NCI-H748 (cell line): ENCODE data around the gene GLTPD2.

ENCODE experiments used
- DNase-seq: peaks from one replicate; lab custom pipeline; 2025; ENCODE audit not compliant: unreplicated experiment; lab: John Stamatoyannopoulos, UW

The GLTPD2 gene

DNA sequence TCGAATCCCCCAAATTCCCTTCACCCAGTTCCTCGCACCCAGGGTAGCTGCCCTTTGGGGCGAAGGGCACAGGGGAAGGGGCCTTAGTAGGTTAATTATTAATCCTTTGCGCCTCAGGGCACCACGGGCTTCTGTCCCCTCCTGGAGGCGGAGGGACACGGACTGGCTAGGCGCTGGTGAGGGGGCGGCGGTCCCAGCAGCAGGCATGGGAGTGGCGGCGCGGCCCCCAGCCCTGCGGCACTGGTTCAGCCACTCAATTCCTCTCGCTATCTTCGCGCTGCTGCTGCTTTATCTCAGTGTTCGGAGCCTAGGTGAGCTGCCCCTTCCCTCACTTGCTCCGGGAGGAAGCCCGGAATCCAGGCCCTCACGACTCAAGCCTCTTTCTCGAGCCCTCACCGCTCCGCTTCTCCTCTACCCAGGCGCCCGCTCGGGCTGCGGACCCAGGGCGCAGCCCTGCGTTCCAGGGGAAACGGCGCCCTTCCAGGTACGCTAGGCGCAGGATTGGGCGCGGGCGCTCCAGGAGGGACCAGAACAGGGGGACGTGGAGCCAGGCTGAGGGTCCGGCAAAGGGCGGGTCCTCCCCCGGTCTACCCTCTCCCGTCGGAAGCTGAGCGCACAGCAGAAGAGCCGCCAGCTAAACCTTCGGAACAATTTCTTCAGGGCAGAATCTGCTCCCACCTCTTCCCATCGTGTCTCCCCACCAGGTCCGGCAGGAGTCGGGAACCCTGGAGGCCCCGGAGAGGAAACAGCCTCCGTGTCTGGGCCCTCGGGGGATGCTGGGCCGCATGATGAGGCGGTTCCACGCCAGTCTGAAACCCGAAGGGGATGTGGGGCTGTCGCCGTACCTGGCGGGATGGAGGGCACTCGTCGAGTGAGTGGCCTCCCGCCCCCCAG is at the start of gene GLTPD2:
Gene GLTPD2 (plus strand): TSS at position 158 of the 894 bp plus-strand sequence. CDS start 48 bp downstream, at position 206.
- peak; percentile 62 for DNase-seq

DNA sequence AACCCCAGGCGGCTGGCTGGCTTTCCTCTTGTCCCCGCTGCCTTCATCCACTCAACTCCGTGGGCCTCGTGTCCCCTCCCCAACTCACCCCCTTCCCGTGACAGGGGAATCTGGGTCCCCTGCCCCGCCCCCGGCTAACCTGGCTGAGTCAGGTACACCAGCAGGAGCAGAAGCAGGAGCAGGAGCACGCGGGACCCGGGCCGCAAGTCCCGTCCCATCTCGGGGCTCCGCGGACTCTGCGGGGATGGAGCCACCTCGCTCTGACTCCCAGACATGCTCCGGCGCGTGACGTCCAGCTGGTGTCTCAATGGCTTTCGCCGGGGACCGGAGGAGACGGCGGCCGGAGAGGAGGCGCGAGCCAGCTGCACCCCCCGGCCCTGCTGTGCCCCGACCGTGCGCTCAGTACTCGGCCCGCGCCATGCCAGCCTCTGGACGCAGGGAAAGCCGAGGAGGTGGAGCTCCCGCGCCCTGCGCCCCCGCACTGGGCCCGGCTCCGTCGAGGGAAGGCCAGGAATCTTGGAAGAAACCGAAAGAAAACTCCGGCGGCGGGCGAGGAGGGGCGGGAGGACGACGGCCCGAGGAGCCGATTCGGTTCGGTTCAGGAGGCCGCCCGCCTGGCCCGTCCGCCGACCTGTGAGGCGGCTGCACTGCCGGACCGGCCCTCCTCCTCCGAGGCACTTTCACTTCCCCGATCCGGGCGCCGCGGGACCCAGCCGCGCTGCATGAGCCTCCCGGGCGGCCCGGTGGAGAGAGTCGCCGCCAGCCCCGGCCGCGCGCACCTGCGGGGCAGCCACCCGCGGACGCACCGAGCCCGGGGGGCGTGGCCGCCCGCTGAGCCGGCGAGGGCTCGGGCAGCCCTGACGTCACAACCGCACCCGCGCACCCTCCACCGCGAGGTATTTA is 49.4 kb upstream of the GLTPD2 start, which contains the start of the genes CXCL16 and ZMYND15:
Gene CXCL16 (minus strand): TSS at position 807 of the 903 bp plus-strand sequence. CDS start 589 bp downstream, at position 218.
Gene ZMYND15 (plus strand): TSS at position 712 of the 903 bp plus-strand sequence. CDS start 716 bp downstream, outside the sequence.
- peak; percentile 45 for DNase-seq

DNA sequence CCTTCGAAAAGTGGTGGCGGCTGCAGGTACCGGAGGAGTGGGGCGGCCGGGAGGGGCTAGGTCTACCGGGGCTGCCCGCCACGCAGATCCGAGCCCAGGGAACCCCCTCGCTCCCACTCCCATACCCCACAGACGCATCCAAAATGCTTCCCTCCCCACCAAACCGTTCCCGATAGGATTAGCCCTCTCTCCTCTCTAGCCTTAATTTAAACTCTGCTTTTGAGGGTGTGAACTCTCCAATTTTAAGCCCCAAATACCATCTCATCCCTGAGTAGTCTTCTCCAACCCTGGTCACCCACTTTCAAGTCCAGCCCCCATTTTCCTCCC is 48.8 kb upstream of the GLTPD2 start:
- DNase-seq: no peak

DNA sequence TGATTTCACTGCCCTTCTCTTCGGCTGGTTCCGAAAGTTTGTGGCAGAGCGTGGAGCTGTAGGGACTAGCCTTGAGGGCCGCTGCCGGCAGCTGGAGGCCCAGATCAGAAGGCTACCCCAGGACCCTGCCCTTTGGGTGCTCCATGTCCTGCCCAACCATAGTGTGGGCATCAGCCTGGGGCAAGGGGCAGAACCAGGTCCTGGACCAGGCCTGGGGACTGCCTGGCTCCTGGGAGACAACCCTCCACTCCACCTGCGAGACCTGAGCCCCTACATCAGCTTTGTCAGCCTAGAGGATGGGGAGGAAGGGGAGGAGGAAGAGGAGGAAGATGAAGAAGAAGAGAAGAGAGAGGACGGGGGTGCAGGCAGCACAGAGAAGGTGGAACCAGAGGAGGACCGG is 48.2 kb upstream of the GLTPD2 start:
- DNase-seq: no peak

DNA sequence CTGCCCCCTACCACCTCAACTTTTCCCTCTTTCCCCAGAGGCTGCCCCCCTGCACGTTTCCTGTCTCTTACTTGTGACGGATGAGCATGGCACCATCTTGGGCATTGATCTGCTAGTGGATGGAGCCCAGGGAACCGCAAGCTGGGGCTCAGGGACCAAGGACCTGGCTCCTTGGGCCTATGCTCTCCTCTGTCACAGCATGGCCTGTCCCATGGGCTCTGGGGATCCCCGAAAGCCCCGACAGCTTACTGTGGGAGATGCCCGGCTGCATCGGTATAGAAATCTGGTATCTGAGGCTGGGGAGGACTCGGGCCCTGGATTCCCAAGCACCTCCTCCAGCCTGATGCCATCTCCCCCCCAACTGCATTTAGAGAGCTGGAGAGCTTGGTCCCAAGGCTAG is 47.2 kb upstream of the GLTPD2 start:
- DNase-seq: no peak

DNA sequence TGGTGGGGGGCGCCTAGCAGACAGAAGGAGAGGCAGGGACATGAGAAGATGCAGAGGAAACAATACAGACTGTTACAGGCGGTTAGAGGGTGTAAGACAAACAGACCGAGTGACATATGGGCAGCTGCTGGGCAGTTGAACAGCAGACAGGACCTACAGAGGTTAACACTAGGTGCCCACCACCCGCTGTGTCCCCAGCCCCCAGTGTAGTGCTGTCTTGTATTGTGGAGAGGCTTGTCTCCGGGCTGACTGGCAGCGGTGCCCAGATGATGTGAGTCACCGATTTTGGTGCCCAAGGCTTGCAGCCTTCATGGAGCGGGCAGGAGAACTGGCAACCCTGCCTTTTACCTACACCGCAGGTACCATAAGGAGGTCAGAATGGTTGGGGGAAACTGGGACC is 46.6 kb upstream of the GLTPD2 start:
- no peak for DNase-seq

DNA sequence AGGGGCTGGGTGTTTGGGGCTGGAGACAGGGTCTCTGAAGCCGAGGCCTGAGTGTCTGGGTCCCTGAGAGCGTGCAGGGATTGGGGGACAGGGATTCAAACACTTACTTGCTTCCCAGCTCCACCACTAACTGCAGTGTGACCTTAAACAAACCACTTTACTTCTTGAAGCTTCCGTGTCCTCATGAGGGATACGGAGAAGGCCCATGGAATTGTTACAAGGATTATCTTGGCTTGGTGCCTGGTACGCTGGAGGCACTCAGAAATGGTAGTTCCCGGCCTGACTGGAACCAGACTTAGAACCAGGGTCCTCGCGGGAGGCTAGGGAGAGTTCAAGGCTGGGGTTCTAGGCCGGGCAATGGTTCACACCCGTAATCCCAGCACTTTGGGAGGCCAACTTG is 46.1 kb upstream of the GLTPD2 start:
- DNase-seq: no peak

DNA sequence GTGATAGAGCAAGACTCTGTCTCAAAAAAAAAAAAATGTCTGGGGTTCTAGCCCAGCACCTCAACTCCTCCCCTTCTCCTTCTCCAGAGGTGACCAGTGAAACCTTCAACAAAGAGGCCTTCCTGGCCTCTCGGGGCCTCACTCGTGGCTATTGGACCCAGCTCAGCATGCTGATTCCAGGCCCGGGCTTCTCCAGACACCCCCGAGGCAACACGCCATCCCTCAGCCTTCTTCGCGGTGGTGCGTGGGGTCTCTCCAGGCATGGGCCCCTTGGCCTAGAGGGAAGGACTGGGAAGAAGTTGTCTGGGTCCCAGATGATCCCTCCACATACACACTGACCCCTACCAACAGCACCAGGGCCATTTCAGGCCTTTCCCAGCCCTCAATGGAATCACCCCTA is 45.5 kb upstream of the GLTPD2 start:
- DNase-seq: no peak

DNA sequence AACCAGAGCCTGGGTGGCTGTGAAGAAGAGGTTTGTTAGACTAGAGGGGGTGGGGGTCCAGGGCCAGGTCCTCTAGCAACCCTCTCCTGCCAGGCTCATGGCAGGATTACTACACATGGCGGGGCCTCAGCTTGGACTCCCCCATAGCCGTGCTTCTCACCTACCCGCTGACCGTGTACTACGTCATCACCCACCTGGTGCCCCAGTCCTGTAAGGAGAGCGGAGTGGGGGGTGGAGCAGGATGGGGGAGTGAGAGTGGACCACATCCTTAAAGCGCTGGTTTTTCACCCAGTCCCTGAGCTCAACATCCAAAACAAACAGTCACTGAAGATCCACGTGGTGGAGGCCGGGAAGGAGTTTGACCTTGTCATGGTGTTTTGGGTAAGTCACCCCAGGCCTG is 44.9 kb upstream of the GLTPD2 start:
- DNase-seq: no peak

DNA sequence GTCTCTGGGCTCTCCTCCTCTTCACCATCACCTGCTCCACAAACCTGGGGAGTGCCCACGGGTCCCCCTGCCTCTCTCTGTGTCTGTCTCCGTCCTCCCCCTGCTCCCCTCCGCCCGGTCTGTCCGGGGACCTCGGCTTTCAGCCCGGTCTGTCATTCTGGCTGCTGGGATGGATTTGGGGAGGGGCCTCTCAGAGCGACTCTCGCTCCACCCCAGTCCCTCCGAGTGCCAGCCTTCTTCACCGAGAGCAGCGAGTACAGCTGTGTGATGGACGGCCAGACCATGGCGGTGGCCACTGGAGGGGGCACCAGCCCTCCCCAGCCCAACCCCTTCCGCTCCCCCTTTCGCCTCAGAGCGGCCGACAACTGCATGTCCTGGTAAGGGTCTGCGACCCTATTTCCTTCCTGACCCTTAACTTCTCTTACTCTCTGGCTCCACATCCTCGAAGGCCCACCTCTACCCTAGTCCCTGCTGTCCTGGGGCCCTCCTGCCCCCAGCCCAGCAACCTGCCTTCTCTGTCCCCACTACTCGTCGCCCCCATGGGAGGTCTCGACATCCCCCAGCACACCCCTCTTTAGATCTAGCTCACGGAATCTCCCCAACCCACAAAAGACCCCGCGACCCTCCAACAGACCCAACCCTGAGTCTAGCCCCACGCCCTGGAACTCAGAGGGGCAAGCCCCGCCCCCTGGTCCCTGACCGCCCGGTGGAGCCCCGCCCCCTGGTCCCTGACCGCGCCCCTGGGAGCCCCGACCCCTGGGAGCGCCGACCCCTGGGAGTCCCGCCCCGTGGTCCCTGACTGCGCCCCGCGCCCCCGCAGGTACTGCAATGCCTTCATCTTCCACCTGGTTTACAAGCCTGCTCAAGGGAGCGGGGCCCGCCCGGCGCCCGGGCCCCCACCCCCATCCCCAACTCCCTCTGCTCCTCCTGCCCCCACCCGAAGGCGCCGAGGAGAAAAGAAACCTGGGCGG is 43.5 kb upstream of the GLTPD2 start:
- DNase-seq: no peak

DNA sequence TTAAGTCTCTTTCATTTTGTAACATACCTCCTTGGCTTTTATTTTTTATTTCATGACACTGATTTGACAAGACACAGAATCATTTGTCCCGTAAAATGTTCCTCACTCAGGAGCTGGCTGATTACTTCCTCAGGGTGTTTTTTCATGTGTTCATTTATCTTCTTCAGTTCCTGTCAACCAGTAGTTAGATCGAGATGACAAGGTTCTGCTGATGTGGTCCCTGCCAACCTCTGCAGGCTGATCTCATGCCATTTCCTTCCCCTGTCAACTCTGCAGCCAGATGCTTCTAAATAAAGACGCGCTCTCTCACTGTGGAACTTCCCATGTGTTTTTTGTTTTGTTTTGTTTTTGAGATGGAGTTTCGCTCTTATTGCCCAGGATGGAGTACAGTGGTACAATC is 40.9 kb upstream of the GLTPD2 start:
- DNase-seq: no peak

DNA sequence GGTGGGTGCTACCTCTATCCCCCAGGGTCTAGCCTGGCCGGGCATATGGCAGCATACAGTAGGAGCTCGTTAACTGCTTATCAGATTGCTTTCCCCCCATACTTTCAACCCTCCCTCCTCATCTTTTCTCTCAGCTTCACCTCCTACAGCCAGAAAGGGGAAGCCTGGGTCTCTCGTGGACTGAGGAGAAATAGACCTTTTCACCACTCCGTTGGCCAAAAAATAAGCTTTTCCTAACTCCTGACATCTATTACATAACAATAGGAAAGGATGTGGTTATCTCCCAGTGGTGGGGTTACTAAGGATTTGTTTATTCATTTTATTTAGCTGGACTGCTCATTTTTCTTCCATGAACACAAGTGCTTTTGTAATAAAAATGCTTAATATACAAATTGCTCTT is 40.1 kb upstream of the GLTPD2 start:
- DNase-seq: no peak

DNA sequence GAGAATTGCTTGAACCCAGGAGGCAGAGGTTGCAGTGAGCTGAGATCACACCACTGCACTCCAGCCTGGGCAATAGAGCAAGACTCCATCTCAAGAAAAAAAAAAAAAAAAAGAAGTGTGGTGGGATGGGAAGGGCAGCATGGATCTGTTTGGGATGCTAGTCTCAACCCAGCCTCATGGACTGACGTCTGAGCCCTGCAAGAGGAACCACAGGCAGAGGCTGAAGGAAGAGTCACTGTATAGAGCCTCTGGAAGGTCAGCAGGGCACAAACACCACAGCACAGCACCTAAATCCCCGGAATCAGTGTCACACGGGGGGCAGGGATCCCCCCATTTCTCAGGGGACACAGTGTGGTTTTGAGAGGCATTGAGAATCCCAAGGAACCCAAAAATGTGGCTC is 38.2 kb upstream of the GLTPD2 start:
- no peak for DNase-seq

DNA sequence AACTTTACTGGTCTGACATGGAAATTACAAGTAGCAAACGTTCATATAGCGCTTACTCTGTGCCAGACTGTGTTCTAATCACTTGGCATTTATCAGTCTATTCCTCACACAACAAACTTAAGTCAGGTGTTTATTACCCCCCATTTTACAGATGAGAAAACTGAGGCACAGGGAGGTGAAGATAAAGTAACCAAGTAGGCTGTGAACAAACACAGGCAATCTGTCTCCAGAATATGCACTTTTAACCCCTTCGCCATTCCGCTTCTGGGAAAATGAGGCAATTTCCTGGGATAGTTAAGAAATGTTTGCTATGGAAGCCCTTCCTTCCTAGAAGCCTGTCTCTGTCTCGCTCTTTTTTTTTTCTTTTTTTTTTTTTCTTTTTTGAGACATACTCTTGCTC is 36.8 kb upstream of the GLTPD2 start:
- no peak for DNase-seq

DNA sequence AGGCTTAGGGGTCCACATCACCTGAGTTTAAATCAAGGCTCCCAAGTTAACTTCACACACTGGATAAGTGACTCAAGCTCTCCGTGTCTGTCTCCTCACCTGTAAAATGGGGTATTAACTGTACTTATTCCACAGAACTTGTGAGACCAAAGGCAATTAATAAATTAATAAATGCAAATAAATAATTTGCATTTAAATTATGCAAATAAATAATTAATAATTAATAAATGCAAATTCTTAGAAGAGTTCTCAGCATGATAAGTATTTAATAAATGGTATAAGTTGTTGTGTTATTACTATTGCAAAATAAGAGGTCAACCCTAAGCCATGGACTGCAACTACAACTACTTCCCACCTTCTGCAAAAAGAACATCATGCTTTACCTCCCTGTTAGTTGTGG is 35.4 kb upstream of the GLTPD2 start:
- no peak for DNase-seq

DNA sequence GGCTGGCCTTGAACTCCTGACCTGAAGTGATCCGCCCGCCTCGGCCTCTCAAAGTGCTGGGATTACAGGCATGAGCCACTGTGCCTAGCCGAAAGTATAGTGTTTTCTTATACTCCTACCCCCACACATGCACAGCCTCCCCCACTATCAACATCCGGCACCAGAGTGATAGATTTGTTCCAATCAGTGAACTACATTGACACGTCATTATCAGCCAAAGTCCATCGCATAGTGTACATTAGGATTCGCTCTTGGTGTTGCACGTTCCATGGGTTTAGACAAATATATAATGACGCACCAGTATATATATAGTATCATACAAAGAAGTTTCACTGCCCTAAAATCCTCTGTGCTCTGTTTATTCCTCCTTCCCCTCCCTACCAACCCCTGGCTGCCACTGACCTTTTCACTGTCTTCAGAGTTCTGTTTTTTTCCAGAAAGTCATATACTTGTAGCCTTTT is 29.0 kb upstream of the GLTPD2 start:
- no peak for DNase-seq

DNA sequence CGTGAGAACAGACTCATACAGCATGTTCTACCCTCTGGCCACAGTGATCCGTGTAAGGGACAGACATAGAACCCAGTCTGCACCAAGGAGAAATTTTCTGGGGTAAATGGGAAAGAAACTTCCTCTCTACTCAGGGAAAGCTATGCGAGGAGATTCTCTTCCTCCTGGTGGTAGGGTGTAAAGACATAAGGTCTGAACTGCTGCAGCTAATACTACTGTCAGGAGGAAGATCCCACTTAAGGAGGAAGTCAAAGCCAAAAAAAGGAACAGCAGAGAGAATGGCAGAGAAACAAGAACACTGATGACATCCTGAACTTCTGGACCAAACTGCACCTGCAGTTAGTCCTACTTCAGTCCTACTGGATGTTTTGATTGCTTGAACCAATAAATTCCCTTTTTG is 24.2 kb upstream of the GLTPD2 start:
- no peak for DNase-seq

DNA sequence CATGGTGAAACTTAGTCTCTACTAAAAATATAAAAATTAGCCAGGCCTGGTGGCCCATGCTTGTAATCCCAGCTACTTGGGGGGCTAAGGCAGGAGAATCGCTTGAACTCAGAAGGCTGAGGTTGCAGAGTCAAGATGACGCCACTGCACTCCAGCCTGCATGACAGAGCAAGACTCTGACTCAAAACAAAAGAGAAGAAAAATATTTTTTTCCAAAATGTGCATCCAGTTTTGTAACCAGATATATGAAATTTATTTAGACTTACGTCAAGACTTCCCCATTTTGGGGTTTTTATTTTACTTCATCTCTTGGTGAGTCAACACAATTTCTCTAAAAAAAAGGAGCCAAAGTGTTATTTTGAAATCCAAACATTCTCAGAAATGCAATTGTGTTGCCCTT is 22.6 kb upstream of the GLTPD2 start:
- no peak for DNase-seq

DNA sequence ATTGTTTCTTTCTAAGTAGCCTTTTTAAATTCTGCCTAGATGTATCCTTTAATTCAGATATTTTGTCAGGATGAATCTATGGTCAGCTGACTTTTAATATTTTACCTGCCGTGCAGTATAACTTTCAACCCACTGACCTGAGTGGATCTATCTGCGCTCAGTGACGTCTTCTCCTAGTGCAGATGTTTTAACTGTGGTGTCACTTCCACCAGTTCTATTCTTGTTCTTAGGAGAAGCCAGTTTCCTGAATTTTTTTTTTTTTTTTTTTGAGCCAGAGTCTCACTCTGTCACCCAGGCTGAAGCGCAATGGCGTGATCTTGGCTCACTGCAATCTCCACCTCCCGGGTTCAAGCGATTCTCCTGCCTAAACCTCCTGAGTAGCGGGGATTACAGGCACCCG is 22.0 kb upstream of the GLTPD2 start:
- no peak for DNase-seq

DNA sequence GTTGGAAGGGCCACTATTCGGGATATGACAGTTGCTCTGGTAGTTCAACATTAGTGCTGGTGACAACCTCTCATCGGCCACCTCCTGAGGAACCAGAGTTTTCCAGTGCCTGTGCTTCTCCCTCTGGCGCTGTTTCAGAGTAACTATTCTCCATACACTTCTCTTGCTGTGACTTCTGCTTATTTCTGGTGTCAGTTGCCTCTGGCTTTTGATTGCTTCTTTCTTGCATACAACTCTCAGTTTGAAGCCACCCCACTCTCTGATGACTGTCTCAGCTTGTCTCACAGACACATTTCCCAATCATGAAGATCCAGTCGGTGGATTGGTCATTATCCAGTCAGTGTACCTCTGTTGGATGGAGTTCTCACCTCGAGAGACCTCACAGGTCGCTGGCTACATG is 20.5 kb upstream of the GLTPD2 start:
- DNase-seq: no peak

DNA sequence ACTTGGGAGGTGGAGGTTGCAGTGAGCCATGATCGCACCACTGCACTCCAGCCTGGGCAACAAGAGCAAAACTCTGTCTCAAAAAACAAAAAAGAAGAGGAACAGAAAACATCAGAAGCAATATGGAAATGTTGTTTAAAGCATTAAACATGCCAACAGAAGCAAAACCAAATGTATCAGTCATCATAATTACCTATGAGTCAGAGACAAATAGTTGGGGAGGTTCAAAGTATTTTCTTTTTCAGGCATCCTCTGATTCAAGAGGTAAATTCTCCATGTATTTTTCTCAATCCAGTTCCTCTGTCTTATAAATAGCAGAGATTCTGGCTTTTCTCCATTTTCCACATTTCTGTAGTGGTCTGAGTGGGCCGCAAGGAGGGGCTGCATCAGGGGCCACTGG is 19.1 kb upstream of the GLTPD2 start:
- no peak for DNase-seq
